ENCODE results near the gene RPS15. TPM values are rescaled to one million over a fixed set of nuclear protein-coding genes. Genes with fewer than 3 reads are reported as not detected.

RPS15 gene
- total RNA-seq, 6 experiments from 2014 or later = 1,047 to 1,358 (median 1,277) TPM

- no peak for DNase-seq
- Mint-ChIP-seq H3K4me3 (no peak overlapping the region), H3K36me3 (ENCODE audit: low read depth) (no peaks in the 10 kb centered on the region), H3K9me3 (no peaks in the 10 kb centered on the region), H3K4me1 (ENCODE audit: low read depth) (no peaks in the 10 kb centered on the region), H3K27me3 (ENCODE audit: insufficient read depth) (peaks cover 6% of the 10 kb centered on the region), H3K27ac (no peak overlapping the region)
- TF ChIP-seq CTCF (IDR thresholded peaks at IDR 0.05) = no peak
Observed at GRCh38 chr19:1467215-1467489, 29.0 kb downstream of the RPS15 start.

GRCh38 chr19:1467490-1468273 lies 29.5 kb downstream of the RPS15 start:
- no peak for DNase-seq
- Mint-ChIP-seq H3K27ac (no peak overlapping the region), H3K4me3 (no peak overlapping the region), H3K36me3 (ENCODE audit: low read depth) (no peaks in the 10 kb centered on the region), H3K9me3 (no peaks in the 10 kb centered on the region), H3K4me1 (ENCODE audit: low read depth) (no peaks in the 10 kb centered on the region), H3K27me3 (ENCODE audit: insufficient read depth) (peaks cover 6% of the 10 kb centered on the region)
- no peak for TF ChIP-seq CTCF (IDR thresholded peaks at IDR 0.05)

GRCh38 chr19:1468274-1468820 lies 30.2 kb downstream of the RPS15 start:
- no peaks in the 10 kb centered on the region for H3K4me1 Mint-ChIP-seq (ENCODE audit: low read depth)
- peak overlapping the region; percentile 36; the same call in 1 of the 2 replicates for H3K4me3 Mint-ChIP-seq
- H3K9me3 Mint-ChIP-seq = no peaks in the 10 kb centered on the region
- no peaks in the 10 kb centered on the region for H3K36me3 Mint-ChIP-seq (ENCODE audit: low read depth)
- no peak for TF ChIP-seq CTCF (IDR thresholded peaks at IDR 0.05)
- no peak for DNase-seq
- H3K27me3 Mint-ChIP-seq (ENCODE audit: insufficient read depth) = peaks cover 6% of the 10 kb centered on the region
- no peak overlapping the region for H3K27ac Mint-ChIP-seq

- Mint-ChIP-seq H3K27ac (no peak overlapping the region), H3K27me3 (ENCODE audit: insufficient read depth) (peaks cover 8% of the 10 kb centered on the region), H3K9me3 (no peaks in the 10 kb centered on the region), H3K36me3 (ENCODE audit: low read depth) (no peaks in the 10 kb centered on the region), H3K4me3 (peak overlapping the region; percentile 30; the same call in 1 of the 2 replicates), H3K4me1 (ENCODE audit: low read depth) (no peaks in the 10 kb centered on the region)
- peak; percentile 26; the same call in 1 of the 2 replicates for TF ChIP-seq CTCF (IDR thresholded peaks at IDR 0.05)
- DNase-seq = no peak
Observed at GRCh38 chr19:1468821-1469254, 30.6 kb downstream of the RPS15 start.

- no peak for TF ChIP-seq CTCF (IDR thresholded peaks at IDR 0.05)
- H3K4me1 Mint-ChIP-seq (ENCODE audit: low read depth) = no peaks in the 10 kb centered on the region
- H3K27ac Mint-ChIP-seq = no peak overlapping the region; the same call in 1 of the 2 replicates
- DNase-seq = no peak
- no peaks in the 10 kb centered on the region for H3K36me3 Mint-ChIP-seq (ENCODE audit: low read depth)
- H3K27me3 Mint-ChIP-seq (ENCODE audit: insufficient read depth) = peaks cover 8% of the 10 kb centered on the region
- peak overlapping the region; percentile 83; the same call in 1 of the 2 replicates for H3K4me3 Mint-ChIP-seq
- no peaks in the 10 kb centered on the region for H3K9me3 Mint-ChIP-seq
Observed at GRCh38 chr19:1469255-1470054, 31.3 kb downstream of the RPS15 start.
